Sigmoid colon (tissue), 4 donors: ENCODE data around the gene PLD1.

Experiments used
- POLR2AphosphoS5 ChIP-seq, 4 donors: sonication (generic); formaldehyde crosslinking; IDR thresholded peaks; one replicate each; pipeline ENCODE4 v1.6.1; 2017; ENCODE audit warnings: antibody characterized with exemption in 4 of 4
- TF ChIP-seq, protein P1 (sequence below), 4 experiments: fragments of 450-650 bp in 3 of 4; fragments of 200-600 bp in 1 of 4; IDR thresholded peaks; one replicate each; pipeline ENCODE4 v1.5.1; 2016 to 2019; ENCODE audit warnings: antibody characterized with exemption in 4 of 4, mild to moderate bottlenecking in 3 of 4, moderate library complexity in 2 of 4

DNA sequence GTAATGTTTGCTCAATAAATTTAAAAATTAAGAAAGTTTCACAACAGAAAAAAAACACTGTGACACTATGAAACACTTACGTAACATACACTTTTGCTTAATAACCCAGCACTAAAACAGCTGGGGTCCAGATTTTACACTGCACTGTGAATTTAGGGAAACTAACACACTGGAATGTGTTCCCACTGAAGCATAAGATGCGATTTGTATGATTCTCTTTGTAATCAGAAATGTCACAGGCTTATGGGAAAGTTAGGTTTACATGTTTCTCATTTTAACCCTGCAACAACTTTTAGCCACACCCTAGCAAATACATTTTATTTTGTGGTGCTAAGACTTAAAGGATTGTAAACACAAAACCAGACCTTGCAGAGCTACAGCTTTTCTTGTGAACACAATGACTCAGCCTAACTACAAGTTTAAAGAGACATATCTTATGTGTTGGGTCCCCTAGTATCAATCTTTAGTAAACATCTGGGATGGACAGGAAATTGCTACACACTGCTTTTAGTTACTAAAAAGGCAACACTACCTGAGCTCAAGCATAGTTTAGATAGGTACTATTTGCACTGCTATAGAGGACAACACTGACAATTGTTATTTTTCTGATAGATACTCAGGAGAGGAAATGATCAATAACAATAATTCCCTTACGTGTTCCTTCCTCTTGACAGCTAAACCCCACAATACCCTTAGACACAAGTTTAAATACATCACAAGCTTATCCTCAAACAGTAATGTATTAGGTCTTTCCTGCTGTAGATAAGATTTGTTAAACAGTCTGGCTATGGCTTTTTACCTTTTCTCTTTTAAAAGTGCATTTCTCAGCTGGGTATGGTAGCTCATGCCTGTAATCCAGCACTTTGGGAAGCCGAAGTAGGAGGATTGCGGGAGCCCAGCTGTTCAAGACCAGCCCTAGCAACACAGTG lies 3.8 kb downstream of the PLD1 start:
- TF ChIP-seq, protein P1, sequence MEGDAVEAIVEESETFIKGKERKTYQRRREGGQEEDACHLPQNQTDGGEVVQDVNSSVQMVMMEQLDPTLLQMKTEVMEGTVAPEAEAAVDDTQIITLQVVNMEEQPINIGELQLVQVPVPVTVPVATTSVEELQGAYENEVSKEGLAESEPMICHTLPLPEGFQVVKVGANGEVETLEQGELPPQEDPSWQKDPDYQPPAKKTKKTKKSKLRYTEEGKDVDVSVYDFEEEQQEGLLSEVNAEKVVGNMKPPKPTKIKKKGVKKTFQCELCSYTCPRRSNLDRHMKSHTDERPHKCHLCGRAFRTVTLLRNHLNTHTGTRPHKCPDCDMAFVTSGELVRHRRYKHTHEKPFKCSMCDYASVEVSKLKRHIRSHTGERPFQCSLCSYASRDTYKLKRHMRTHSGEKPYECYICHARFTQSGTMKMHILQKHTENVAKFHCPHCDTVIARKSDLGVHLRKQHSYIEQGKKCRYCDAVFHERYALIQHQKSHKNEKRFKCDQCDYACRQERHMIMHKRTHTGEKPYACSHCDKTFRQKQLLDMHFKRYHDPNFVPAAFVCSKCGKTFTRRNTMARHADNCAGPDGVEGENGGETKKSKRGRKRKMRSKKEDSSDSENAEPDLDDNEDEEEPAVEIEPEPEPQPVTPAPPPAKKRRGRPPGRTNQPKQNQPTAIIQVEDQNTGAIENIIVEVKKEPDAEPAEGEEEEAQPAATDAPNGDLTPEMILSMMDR (IDR thresholded peaks at IDR 0.05), result no peak
- TF ChIP-seq POLR2AphosphoS5 (IDR thresholded peaks at IDR 0.05), result peak; percentile 27 to 63 (median 48)
